KG1 (cell line): Measurements from ENCODE around the gene TACC3.

Source experiments
- DNase-seq: peaks from one replicate; lab custom pipeline; 2025; lab: John Stamatoyannopoulos, UW

TACC3 gene

DNA sequence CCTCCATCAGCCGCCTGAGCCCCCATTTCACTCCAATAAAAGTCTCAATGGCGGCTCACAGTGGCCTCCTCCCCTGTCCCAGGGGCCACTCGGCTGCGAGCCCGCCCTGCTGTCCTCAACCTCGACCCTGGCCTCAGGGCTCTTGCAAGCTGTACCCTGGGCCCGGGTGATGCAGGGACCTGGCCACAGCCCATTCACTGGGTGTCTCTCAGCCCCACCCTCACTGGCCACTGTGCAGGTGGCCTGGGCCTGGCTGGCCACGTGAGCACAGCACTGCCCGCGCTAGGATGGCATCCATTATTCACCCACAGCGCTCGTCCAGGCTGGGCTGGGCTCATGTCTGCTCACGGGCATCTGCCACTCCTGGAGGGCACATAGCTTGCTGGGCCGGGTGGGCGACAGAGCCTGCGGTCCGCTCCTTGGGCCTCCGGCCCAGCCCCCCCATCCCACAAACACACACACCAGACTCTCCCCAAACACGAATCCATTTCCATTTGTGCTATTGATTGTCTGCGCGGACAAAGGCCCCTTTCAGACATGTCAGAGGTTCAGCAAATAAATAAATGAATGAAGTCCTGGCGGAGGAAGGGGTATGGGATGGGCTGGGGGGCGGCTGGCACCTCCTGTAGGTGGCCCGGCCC, 55.3 kb downstream of the TACC3 start:
- DNase-seq: no peak

DNA sequence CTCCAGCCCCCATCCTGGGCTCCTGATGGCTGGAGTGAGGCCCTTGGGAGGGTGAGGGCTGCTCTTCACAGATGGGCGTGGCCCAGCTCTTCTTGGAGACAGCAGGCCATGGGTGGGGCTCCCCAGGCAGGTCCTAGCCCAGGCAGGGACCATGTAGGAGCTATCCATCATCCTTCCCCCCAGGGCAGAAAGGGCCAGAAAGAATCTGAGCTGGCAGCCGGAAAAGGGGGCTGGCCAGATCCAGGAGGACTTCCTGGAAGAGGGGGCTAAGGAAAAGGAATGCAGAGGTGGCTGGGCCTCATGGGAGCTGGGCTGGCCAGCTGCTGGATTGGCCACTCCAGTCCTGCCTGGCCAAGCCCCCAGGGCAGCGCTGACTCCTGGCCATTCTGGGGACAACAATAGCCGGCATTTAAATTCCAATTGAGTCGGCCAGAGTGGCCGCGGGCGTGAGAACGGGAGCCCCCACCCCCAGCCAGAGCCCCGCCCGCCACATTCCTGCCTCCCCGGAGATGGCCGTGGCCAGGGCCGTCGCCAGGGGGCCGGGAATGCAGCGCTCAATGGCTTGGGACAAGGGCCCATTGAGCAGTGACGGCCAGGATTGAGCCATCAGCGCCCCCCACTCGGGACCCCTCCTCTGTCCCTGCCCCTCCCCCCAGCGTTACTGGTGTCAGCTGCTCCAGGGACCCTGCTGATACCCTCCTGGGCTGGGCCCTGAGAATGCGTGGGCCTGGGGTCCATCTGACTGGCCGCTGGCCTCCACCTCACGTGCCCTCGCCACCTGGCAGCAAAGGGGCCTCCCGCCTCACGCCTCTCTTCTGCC, 56.7 kb downstream of the TACC3 start:
- no peak for DNase-seq

DNA sequence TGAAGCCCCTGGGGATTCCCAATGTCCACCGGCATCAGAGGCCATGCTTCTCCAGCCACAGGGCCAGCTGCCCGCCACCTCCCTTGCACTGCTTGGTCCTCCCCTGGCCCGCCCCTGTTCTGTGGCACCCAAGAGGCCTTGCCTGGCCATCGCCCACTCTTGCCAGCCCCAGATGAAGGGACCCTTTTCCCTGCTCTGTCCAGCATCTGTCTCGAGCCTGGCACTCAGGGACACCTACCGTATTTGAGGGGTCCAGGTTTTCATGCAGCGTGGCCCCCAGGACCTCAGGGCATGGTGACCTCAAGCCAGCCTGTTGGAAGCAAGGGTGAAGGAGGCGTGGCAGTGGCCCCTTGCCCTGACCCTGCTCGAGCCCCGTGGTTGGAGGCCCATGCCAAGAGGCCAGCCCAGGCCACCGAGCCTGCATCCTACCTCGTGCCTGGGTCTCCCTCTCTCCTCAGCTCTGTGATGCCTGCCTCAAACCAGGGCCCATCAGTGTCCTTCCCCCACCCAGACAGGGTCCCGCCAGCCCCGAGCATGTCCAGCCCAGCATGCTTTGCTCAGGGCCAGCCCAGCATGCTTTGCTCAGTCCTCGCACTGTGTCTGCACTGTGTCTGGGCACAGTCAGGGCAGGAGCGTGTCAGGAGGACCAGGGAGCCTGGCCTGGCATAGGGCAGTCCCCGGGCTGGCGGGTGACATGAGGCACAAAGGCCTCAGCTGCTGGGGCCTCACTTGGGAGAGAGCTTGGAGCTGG, 57.5 kb downstream of the TACC3 start:
- no peak for DNase-seq

DNA sequence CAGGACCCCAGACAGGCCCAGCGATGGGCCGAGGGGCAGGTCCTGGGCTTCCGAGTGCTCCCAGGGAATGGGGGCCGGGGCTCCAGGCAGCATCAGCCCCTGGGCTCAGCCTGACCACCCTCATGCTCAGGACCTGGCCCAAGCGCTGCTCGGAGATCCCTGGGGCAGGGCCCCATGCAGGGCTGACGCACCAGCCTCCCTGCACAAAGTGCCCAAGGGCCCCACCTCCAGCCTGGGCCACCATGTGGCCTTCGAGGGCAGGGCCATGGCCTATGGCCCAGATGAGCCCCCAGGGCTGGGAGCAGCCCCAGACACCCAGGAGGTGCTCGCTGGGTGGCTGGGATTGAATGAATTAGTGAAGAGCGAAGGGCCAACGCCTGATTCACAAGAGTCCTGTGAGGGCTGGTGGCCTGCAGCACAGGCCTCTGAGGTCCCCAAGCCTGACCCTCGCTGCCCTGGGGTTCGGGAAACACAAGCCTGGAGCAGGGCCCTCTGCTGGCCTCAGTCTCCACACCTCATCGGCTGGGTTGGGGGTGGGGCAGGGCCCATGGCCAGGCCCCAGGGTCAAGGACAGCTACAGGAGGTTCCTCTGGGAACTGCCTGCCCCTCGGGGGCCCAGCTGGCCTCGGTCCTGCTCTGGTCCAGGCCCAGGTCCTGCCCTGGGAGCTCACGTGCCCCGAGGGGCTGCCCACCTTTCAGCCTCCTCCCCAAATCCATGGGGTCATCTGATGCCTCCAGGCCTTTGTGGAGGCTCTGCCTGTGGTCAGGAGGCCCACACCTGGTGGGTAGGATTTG, 58.5 kb downstream of the TACC3 start:
- no peak for DNase-seq

DNA sequence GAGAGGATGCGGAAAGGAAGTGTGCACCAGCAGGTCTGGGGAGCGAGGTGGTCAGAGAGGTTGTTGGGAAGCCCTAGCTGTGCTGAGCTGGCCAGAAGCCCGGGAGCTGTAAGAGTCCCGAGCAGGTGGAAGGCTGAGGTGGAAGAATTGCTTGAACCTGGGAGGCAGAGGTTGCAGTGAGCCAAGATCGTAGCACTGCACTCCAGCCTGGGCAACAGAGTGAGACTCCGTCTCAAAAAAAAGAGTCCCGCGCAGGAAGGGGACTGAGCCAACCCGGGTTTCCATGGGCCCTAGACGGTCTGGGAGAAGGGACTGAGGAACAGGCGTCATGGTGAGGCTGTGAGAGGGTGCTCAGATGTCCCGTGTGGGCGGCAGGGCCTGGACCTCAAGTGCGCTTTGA, 59.1 kb downstream of the TACC3 start:
- DNase-seq: no peak

DNA sequence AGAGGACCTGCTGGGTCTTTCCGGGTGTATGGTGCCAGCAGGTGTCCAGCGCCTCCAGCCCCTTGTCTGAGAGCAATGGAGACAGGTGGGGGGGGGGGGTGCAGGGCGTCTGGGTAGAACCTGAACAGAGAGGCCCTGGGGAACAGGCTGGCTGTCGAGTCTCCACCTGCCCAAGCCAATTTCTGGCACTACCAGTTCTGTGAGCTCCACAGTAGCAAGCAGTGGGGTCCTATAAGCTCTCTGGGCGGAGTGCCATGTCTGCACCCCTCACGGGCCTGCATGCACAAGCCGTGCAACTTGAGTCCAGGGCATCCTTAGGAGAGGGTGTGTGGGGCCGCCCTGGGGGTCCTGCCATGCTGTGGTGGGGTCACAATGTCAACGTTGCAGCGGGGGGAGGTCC, 61.7 kb downstream of the TACC3 start:
- DNase-seq: no peak

DNA sequence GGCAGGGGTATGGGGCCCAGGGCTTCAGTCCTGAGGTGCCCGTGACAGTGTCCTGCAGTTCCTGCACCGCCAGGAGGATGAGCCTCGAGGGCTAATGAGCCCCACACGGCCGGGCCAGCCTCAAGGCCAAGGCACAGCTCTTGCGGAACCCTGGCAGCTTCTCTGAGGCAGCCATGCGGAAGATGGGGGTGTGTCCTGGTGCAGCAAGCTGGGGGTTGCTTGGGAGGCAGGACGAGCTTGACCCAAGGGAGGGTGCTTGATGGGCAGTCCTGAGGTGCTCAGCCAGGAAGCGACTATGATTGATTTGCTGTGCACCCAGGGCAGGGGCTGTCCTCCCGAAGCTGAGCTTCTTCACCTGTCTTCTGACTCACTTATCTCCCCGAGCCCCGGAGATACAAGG, 62.6 kb downstream of the TACC3 start:
- DNase-seq: no peak

DNA sequence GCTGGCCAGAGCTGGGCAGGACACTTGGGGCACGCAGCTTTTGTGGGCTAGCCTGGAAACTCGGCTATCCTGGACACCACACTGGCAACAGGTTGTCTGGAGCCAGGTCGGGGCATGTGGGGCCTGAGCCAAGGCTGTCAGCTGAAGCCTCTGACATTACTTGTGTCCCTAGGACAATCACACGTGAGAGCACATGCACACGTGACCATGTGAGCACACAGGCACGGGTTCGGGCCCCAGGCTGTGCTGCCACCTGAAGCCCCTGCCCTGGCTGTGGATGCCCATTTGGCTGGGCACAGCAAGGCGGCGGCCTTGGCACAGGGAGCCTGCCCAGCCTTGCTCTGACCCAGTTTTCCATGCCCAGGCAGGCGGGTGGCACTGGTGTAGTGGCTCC, 63.1 kb downstream of the TACC3 start:
- no peak for DNase-seq

DNA sequence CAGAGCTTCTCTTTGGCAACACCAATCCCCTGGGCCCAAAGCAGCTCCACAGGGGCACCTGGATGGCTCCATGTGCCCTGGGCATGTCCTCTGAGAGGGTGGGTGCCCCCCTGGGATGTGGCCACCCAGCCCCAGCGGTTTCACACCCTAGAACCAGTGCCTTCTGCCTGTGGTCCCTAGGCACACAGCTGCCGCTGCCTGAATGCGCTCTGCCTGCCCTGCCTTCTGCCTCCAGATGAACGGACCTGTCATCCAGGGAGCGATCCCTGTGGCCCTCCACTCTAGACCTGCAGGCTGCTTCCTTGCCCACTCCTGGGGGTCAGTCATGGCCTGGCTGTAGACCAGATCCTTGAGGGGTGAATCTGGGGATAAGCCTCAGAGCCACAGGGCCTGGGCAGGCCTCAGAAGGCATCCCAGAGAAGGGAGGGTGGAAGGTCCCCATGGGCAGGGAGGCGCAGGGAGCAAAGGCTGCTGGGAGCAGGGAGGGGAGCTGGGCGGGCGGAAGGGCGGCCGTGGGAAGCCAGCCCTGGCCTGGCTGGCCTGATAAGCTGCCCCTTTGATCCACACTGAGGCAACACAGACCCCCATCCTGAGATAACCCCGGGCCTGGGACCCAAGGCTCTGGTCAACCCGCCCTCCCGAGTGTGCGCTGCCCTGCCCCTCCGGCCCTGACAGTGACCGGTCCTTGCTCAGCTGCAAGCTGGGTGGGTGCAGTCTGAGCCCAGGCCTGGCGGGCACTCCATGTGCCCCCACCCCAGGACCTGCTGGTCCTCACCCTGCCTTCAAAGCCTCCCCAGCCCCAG, 63.7 kb downstream of the TACC3 start:
- no peak for DNase-seq

DNA sequence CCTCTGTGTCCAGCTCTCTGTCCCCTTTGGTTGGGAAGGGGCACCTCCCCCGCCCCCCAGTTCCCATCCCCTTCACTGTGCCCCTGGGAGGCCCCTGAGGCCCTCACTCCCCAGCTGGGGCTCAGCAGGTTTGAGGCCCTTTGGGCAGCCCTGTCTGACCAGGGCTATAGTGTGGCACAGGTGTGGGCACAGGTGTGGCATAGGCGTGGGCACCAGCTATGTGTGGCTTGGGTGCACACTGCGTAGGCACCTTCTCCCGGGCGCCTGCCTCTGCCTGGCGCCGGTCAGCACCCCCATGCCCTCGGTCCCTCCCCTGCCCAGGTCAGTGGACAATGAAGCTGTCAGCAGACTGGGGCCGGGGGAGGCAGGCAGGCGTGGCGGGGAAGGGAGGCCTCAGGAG, 64.3 kb downstream of the TACC3 start:
- no peak for DNase-seq

DNA sequence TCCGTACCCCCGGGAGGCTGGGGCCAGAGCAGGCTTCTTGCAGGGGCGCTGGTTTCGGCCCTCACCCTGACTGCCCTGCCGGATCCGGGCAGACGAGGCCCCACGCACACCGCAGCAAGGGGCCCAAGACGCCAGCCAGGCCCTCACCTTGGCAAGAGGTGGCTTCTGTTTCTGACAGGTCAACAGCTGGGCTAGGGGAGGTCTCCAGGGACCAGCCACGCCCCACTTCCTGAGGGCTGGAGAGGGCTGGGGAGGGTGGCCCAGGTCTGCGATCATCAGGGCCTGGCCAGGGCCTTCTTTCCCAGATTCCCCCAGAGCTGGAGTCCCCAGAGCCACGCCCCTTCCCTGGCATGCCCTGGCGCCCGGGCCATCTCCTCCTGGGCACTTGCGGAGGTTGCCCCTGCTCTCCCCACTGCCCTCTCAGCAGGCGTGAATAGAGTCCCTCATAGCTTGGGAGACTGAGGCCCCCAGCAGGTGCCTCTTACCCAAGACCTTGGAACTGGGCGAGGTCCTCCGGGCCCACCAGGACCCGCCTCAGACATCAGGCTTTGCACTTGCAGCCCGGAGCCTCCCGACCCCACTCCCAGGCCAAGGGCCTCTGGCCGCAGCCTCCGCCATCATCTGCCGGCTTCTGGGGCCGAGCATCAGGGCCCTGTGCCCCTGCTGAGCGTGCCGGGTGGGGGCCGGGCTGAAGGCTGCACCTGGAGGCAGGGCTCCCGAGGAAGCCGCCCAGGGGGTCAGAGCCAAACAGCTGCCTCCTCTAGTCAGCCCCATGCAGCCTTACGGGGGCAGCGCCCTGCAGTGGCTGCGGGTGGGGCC, 65.4 kb downstream of the TACC3 start:
- DNase-seq: no peak

DNA sequence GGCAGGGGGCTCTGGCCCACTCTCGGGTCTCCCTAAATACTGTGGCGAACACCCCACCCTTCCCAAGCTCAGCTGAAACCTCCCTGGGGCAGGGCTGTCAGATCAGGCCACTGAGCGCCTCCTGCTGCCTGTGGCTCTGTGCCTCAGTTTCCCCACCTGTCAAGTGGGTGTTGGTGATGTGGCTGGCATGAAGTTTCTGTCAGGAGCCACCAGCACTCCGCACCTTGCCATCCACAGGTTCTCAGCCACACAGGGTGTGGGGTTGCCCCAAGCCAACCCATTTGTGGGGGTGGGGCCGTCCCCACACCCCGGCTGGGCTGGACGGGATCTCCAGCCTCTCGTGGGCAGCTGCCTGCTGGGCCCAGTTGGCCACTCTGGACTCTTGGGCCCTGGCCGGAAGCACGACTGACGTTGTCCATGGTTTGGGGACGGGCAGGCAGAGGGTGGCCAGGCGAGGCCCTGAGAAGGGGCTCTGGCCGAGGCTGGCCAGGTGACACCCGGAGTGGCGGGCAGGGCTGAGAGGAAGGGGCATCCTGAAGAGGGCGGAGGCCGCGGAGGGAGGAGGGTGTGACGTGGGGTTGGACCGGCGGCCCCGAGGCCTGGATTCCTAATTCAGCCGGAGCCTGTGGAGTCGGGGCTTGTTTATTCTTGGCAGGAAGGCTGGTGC, 66.2 kb downstream of the TACC3 start:
- no peak for DNase-seq

DNA sequence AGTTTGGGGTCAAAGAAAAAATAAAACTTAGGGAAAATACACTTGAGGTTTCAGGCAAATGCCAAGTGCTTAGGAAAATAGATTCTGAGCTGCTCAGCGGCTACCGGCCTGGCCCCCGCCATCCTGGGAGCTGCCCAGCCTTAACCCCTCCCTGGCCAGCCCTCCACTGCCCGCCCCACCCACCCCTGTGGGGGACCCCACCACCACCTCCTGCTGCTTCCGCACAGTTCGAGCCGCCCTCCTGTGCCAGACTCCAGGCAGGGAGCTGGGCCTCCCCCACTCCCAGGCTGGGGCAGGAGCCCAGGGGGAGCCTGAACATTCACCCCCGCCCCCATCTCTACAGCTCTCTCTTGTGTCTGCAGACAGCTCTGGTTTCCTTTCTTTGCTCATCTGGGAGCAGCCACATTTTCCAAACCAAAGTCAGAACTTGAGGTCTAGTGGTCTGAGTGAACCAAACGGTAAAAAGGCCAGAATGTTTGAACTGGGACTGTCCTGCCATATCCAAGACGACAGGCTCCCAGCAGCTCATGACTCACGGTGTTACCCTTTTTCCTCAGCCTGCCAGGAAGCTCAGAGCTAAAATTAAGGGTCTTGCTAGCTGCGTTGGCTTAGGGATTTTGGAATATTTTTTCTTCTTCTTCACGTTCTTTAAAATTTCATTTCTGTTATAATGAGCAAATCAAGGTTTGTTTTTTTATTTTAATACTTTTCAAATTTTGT, 67.1 kb downstream of the TACC3 start:
- no peak for DNase-seq

DNA sequence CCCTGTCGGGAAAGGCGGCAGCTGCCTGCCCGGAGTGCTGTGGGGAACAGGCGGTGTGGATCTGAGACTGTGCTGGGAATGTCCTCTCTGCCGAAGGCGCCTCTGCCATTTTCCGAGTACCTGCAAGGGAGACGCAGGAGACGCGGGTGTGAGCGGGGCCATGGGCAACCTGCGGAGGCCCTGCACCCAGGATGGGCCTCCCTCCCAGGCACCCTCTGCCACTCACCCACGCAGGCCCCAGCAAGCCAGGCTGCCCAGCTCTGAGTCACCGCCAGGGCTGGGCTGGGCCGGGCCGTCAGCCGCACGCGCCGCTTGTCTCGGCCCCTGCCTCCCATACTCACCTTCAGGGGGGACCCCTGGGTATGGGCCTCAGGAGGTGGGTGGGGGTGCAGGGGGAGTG, 68.2 kb downstream of the TACC3 start:
- no peak for DNase-seq

DNA sequence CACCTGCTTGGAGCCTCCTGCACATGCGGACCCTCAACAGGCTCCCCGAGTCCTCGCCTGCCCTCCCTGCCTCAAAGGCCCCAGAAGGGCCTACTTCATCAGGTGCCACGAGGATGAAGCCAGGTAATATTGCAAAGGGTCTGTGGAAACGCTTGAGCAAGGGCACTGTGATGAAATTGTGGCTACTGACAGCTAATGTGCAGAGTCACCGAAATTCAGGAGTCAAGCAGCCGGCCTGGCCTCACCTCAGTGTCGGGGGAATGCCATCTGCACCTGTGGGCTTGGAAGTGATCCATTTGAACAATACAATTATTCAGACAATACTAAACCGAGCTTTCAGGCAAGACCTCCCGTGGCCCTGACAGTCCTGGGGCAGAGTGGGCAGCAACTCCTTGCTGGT, 68.7 kb downstream of the TACC3 start:
- DNase-seq: no peak

DNA sequence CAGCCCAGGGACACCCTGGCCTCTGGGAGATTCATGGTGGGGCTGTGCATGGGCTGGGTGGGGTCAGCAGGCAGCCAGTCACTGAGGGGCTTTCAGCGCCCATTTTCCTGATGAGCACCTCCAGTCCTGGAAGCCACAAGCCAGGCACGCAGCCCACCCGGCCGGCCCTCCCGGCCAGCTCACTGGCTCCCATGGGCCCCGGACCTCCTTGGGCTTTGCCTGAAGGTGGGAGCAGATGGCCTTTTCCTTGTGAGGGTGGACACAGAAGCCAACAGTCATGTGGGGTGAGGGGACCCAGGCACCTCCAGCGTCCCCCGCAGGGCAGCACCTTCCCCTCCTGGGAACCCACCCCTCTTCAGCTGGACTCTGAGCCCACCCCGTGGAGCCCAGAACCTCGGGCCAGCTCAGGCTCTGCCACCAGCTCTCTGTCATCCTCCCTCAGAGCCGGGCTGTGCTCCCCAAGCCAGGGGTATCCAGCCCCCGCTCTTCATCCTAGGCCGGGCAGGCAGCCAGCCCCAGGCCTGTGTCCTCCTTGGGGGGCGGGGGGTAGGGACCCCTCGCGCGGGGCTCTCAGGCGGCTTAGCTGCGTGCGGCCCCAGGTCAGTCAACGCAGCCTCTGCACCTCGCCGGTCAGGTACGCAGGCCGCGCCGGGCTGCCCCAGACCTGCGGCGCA, 71.0 kb downstream of the TACC3 start:
- DNase-seq: no peak

DNA sequence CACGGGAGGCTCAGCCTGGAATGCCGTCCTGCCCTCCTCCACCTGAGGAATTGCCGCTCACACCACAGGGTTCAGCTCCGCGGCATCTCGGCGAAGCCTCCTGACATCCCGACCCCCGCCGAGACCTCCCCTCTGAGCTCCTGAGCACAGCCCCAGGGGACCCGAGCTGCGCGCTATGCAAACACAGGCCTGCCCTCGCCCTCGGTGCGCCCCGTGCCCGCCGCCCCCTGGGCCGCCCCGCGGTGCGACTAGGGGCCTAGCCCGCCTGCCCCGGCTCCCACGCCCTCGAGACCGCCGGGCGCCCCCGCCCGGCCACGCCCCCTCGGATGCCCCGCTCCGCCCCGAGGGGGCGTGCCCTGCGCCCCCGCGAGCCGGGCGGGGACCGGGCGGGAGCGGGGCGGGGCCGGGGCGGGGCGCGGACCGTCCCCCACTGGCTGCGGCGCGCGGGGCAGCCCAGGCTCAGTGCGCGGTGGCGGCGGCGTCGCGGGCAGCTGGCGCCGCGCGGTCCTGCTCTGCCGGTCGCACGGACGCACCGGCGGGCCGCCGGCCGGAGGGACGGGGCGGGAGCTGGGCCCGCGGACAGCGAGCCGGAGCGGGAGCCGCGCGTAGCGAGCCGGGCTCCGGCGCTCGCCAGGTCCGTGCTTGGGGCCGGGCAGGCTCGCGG, 71.6 kb downstream of the TACC3 start, which contains the start of gene FGFR3:
TSS of gene FGFR3 (plus strand) at position 462 of the 664 bp plus-strand sequence. CDS start 642 bp downstream, outside the sequence.
- DNase-seq: no peak

DNA sequence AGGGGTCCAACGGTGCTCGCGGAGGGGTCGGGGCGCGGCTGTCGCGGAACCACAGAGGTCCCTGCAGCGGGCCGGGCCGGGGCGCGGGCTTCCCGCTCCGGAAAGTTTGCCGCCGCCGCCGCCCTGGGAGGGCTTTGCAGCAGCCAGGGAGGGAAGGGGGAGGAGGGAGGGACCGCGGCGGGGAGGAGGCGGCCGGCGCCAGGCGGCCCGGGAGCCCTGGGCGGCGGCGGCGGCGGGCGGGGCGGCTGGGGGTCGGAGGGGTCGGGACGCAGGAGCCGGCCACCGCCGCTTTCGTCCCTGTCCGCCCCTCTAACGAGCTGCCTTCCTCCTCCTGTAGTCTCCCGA, 72.1 kb downstream of the TACC3 start:
- DNase-seq: no peak
